ENCODE data around the gene GARRE1.

DNA sequence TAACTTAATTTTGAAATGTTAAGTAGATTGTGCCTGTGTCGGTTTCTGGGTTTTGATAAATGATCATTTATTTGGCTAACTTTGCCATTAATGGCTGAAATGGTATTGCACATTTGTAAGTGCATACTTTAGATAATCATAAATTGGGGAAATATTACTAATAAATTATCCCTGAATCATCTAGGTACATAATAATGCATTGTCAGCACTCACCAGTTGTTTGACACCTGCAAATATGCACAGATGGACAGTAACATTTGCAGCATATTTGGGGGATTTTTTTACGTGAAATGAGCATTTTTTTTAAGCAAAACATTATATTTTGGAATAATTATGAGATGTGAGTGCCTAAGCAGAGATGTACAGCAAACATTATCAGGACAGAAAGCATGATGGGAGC is 41.1 kb upstream of the GARRE1 start:
- TF ChIP-seq TAF1 (IDR thresholded peaks at IDR 0.05; ENCODE audit: borderline replicate concordance, insufficient read depth, low read length) = no peak
- TF ChIP-seq POLR2AphosphoS5 (IDR thresholded peaks at IDR 0.05; ENCODE audit: low read depth, low read length) = no peak

All from PFSK-1 (cell line).